ENCODE results near the gene C22orf31. TPM values are rescaled to one million over a fixed set of nuclear protein-coding genes. Genes with fewer than 3 reads are reported as not detected.

The C22orf31 gene
- total RNA-seq, 4 donors from 2014 or later = not detected

GRCh38 chr22:29072979-29073617 lies 11.5 kb upstream of the C22orf31 start, which contains the start of gene KREMEN1:
Gene KREMEN1, plus strand, starts transcription at chr22:29073035. Its CDS starts 96 bp downstream, at chr22:29073131.
- TF ChIP-seq CTCF (IDR thresholded peaks at IDR 0.05; ENCODE audit: low read depth) = no peak

GRCh38 chr22:29072193-29072978 lies 10.8 kb upstream of the C22orf31 start:
- TF ChIP-seq CTCF (IDR thresholded peaks at IDR 0.05; ENCODE audit: low read depth) = no peak

- TF ChIP-seq CTCF (IDR thresholded peaks at IDR 0.05; ENCODE audit: low read depth) = no peak
Observed at GRCh38 chr22:29071261-29072045, 9.8 kb upstream of the C22orf31 start.

- TF ChIP-seq CTCF (IDR thresholded peaks at IDR 0.05; ENCODE audit: low read depth) = no peak
Observed at GRCh38 chr22:29070490-29070889, 8.9 kb upstream of the C22orf31 start.

GRCh38 chr22:29069463-29069862 lies 7.8 kb upstream of the C22orf31 start:
- no peak for TF ChIP-seq CTCF (IDR thresholded peaks at IDR 0.05; ENCODE audit: low read depth)

- TF ChIP-seq CTCF (IDR thresholded peaks at IDR 0.05; ENCODE audit: low read depth) = no peak
Observed at GRCh38 chr22:29065468-29066190, 4.0 kb upstream of the C22orf31 start.

Measured in subcutaneous adipose tissue (tissue), 4 donors.